Measurements from ENCODE around the gene YAP1. TPM values are rescaled to one million over a fixed set of nuclear protein-coding genes. Genes with fewer than 3 reads are reported as not detected.

YAP1 gene
- total and polyA plus RNA-seq, 7 experiments from 2014 or later, result 0.15 TPM; not detected in 6

- no peak for DNase-seq
- Histone ChIP-seq H3K9me3 (ENCODE audit: control insufficient read depth in 2 of 3, low read length in 3 of 3) (no peaks in the 10 kb centered on the region), H3K27me3 (ENCODE audit: control insufficient read depth in 2 of 2, insufficient read depth in 2 of 2, low read length in 2 of 2) (no peaks in the 10 kb centered on the region), H3K4me3 (ENCODE audit: low read length) (no peak overlapping the region), H3K27ac (ENCODE audit: low read depth, low read length) (no peak overlapping the region), H3K36me3 (ENCODE audit: control insufficient read depth in 2 of 3, insufficient read depth in 3 of 3, low read length in 3 of 3) (no peaks in the 10 kb centered on the region), H3K4me1 (ENCODE audit: control insufficient read depth in 2 of 2, insufficient read depth in 2 of 2, low read length in 2 of 2) (no peaks in the 10 kb centered on the region)
- Mint-ChIP-seq H3K27me3 (peaks cover 0 to 34% (median 19%) of the 10 kb centered on the region in 5 donors), H3K4me3 (no peak overlapping the region), H3K36me3 (no peaks in the 10 kb centered on the region), H3K4me1 (no peaks in the 10 kb centered on the region), H3K9me3 (no peaks in the 10 kb centered on the region), H3K27ac (no peak overlapping the region)
- intact Hi-C loops (cut with micrococcal nuclease), result no loop called here
- POLR2A ChIA-PET, result no interaction called here
- CTCF ChIA-PET, result no interaction called here
- no peak for ATAC-seq
Observed at GRCh38 chr11:102134597-102134996, 24.4 kb downstream of the YAP1 start.

- CTCF ChIA-PET, result no interaction called here
- H3K27ac ChIP-seq (ENCODE audit: low read depth, low read length), result no peak overlapping the region
- H3K4me1 ChIP-seq (ENCODE audit: control insufficient read depth in 2 of 2, insufficient read depth in 2 of 2, low read length in 2 of 2), result no peaks in the 10 kb centered on the region
- no peaks in the 10 kb centered on the region for H3K27me3 ChIP-seq (ENCODE audit: control insufficient read depth in 2 of 2, insufficient read depth in 2 of 2, low read length in 2 of 2)
- Mint-ChIP-seq H3K36me3 (no peaks in the 10 kb centered on the region), H3K27ac (no peak overlapping the region), H3K27me3 (peaks cover 0 to 27% (median 19%) of the 10 kb centered on the region in 5 donors), H3K4me1 (no peaks in the 10 kb centered on the region), H3K9me3 (no peaks in the 10 kb centered on the region), H3K4me3 (no peak overlapping the region)
- H3K4me3 ChIP-seq (ENCODE audit: low read length), result no peak overlapping the region
- no peaks in the 10 kb centered on the region for H3K9me3 ChIP-seq (ENCODE audit: control insufficient read depth in 2 of 3, low read length in 3 of 3)
- intact Hi-C loops (cut with micrococcal nuclease), result no loop called here
- DNase-seq, result no peak
- no peak for ATAC-seq
- POLR2A ChIA-PET, result no interaction called here
- H3K36me3 ChIP-seq (ENCODE audit: control insufficient read depth in 2 of 3, insufficient read depth in 3 of 3, low read length in 3 of 3), result no peaks in the 10 kb centered on the region
Observed at GRCh38 chr11:102135256-102135655, 25.0 kb downstream of the YAP1 start.

GRCh38 chr11:102138223-102138622, 28.0 kb downstream of the YAP1 start:
- no peak for ATAC-seq
- Mint-ChIP-seq H3K36me3 (no peaks in the 10 kb centered on the region), H3K4me3 (no peak overlapping the region), H3K27ac (no peak overlapping the region), H3K4me1 (no peaks in the 10 kb centered on the region), H3K9me3 (no peaks in the 10 kb centered on the region), H3K27me3 (peaks cover 5 to 31% (median 15%) of the 10 kb centered on the region in 5 donors)
- intact Hi-C loops (cut with micrococcal nuclease), result no loop called here
- no peaks in the 10 kb centered on the region for H3K9me3 ChIP-seq (ENCODE audit: control insufficient read depth in 2 of 3, low read length in 3 of 3)
- H3K27ac ChIP-seq (ENCODE audit: low read depth, low read length), result no peak overlapping the region
- no peaks in the 10 kb centered on the region for H3K4me1 ChIP-seq (ENCODE audit: control insufficient read depth in 2 of 2, insufficient read depth in 2 of 2, low read length in 2 of 2)
- no peaks in the 10 kb centered on the region for H3K36me3 ChIP-seq (ENCODE audit: control insufficient read depth in 2 of 3, insufficient read depth in 3 of 3, low read length in 3 of 3)
- ChIA-PET POLR2A (no interaction called here), CTCF (no interaction called here)
- no peaks in the 10 kb centered on the region for H3K27me3 ChIP-seq (ENCODE audit: control insufficient read depth in 2 of 2, insufficient read depth in 2 of 2, low read length in 2 of 2)
- no peak for DNase-seq
- no peak overlapping the region for H3K4me3 ChIP-seq (ENCODE audit: low read length)

- intact Hi-C loops (cut with micrococcal nuclease), result no loop called here
- H3K9me3 ChIP-seq (ENCODE audit: control insufficient read depth in 2 of 3, low read length in 3 of 3), result no peaks in the 10 kb centered on the region
- ChIA-PET CTCF (no interaction called here), POLR2A (no interaction called here)
- Mint-ChIP-seq H3K36me3 (no peaks in the 10 kb centered on the region), H3K27ac (no peak overlapping the region), H3K4me1 (no peaks in the 10 kb centered on the region), H3K9me3 (no peaks in the 10 kb centered on the region), H3K4me3 (no peak overlapping the region), H3K27me3 (peaks cover 6 to 31% (median 15%) of the 10 kb centered on the region in 5 donors)
- no peak for DNase-seq
- no peak overlapping the region for H3K27ac ChIP-seq (ENCODE audit: low read depth, low read length)
- H3K36me3 ChIP-seq (ENCODE audit: control insufficient read depth in 2 of 3, insufficient read depth in 3 of 3, low read length in 3 of 3), result no peaks in the 10 kb centered on the region
- no peak overlapping the region for H3K4me3 ChIP-seq (ENCODE audit: low read length)
- H3K27me3 ChIP-seq (ENCODE audit: control insufficient read depth in 2 of 2, insufficient read depth in 2 of 2, low read length in 2 of 2), result no peaks in the 10 kb centered on the region
- ATAC-seq, result no peak
- H3K4me1 ChIP-seq (ENCODE audit: control insufficient read depth in 2 of 2, insufficient read depth in 2 of 2, low read length in 2 of 2), result no peaks in the 10 kb centered on the region
Observed at GRCh38 chr11:102138670-102139069, 28.4 kb downstream of the YAP1 start.

GRCh38 chr11:102139081-102139498, 28.8 kb downstream of the YAP1 start:
- DNase-seq, result no peak
- Histone ChIP-seq H3K27ac (ENCODE audit: low read depth, low read length) (no peak overlapping the region), H3K9me3 (ENCODE audit: control insufficient read depth in 2 of 3, low read length in 3 of 3) (no peaks in the 10 kb centered on the region), H3K36me3 (ENCODE audit: control insufficient read depth in 2 of 3, insufficient read depth in 3 of 3, low read length in 3 of 3) (no peaks in the 10 kb centered on the region), H3K27me3 (ENCODE audit: control insufficient read depth in 2 of 2, insufficient read depth in 2 of 2, low read length in 2 of 2) (no peaks in the 10 kb centered on the region), H3K4me3 (ENCODE audit: low read length) (no peak overlapping the region), H3K4me1 (ENCODE audit: control insufficient read depth in 2 of 2, insufficient read depth in 2 of 2, low read length in 2 of 2) (no peaks in the 10 kb centered on the region)
- H3K9me3 Mint-ChIP-seq, result no peaks in the 10 kb centered on the region
- peaks cover 6 to 31% (median 15%) of the 10 kb centered on the region in 5 donors for H3K27me3 Mint-ChIP-seq
- H3K4me1 Mint-ChIP-seq, result no peaks in the 10 kb centered on the region
- ATAC-seq, result no peak
- H3K36me3 Mint-ChIP-seq, result no peaks in the 10 kb centered on the region
- no peak overlapping the region for H3K4me3 Mint-ChIP-seq
- intact Hi-C loops (cut with micrococcal nuclease), result no loop called here
- no peak overlapping the region for H3K27ac Mint-ChIP-seq
- POLR2A ChIA-PET, result no interaction called here
- CTCF ChIA-PET, result no interaction called here

- CTCF ChIA-PET, result no interaction called here
- Histone ChIP-seq H3K27ac (ENCODE audit: low read depth, low read length) (no peak overlapping the region), H3K4me1 (ENCODE audit: control insufficient read depth in 2 of 2, insufficient read depth in 2 of 2, low read length in 2 of 2) (no peaks in the 10 kb centered on the region), H3K36me3 (ENCODE audit: control insufficient read depth in 2 of 3, insufficient read depth in 3 of 3, low read length in 3 of 3) (no peaks in the 10 kb centered on the region), H3K27me3 (ENCODE audit: control insufficient read depth in 2 of 2, insufficient read depth in 2 of 2, low read length in 2 of 2) (no peaks in the 10 kb centered on the region), H3K9me3 (ENCODE audit: control insufficient read depth in 2 of 3, low read length in 3 of 3) (no peaks in the 10 kb centered on the region), H3K4me3 (ENCODE audit: low read length) (no peak overlapping the region)
- H3K4me1 Mint-ChIP-seq, result no peaks in the 10 kb centered on the region
- intact Hi-C loops (cut with micrococcal nuclease), result no loop called here
- H3K4me3 Mint-ChIP-seq, result no peak overlapping the region
- H3K36me3 Mint-ChIP-seq, result no peaks in the 10 kb centered on the region
- no peaks in the 10 kb centered on the region for H3K9me3 Mint-ChIP-seq
- DNase-seq (no peak), ATAC-seq (no peak)
- POLR2A ChIA-PET, result no interaction called here
- H3K27me3 Mint-ChIP-seq, result peaks cover 12 to 25% (median 20%) of the 10 kb centered on the region in 5 donors
- H3K27ac Mint-ChIP-seq, result no peak overlapping the region
Observed at GRCh38 chr11:102142333-102142732, 32.1 kb downstream of the YAP1 start.

GRCh38 chr11:102143867-102144266, 33.6 kb downstream of the YAP1 start:
- Mint-ChIP-seq H3K27ac (no peak overlapping the region), H3K36me3 (no peaks in the 10 kb centered on the region), H3K27me3 (peaks cover 12 to 24% (median 14%) of the 10 kb centered on the region in 5 donors), H3K4me1 (no peaks in the 10 kb centered on the region), H3K4me3 (no peak overlapping the region), H3K9me3 (no peaks in the 10 kb centered on the region)
- Histone ChIP-seq H3K27me3 (ENCODE audit: control insufficient read depth in 2 of 2, insufficient read depth in 2 of 2, low read length in 2 of 2) (no peaks in the 10 kb centered on the region), H3K27ac (ENCODE audit: low read depth, low read length) (no peak overlapping the region), H3K4me3 (ENCODE audit: low read length) (no peak overlapping the region), H3K4me1 (ENCODE audit: control insufficient read depth in 2 of 2, insufficient read depth in 2 of 2, low read length in 2 of 2) (no peaks in the 10 kb centered on the region), H3K36me3 (ENCODE audit: control insufficient read depth in 2 of 3, insufficient read depth in 3 of 3, low read length in 3 of 3) (no peaks in the 10 kb centered on the region), H3K9me3 (ENCODE audit: control insufficient read depth in 2 of 3, low read length in 3 of 3) (no peaks in the 10 kb centered on the region)
- DNase-seq, result no peak
- ChIA-PET POLR2A (no interaction called here), CTCF (no interaction called here)
- no peak for ATAC-seq
- intact Hi-C loops (cut with micrococcal nuclease), result no loop called here
